HG02678 (cell line): ENCODE results near the gene RBM15.

Experiments used
- ATAC-seq: cut with Tn5 transposase; IDR thresholded peaks from one replicate; pipeline ENCODE4 v1.9.1; 2021; ENCODE audit warnings: mild to moderate bottlenecking, moderate library complexity; ENCODE audit not compliant: unreplicated experiment

Gene RBM15

GRCh38 chr1:110338886-110339406 lies at the start of gene RBM15:
RBM15 (plus strand) TSS chr1:110339377; CDS start chr1:110339406, 29 bp downstream.
- ATAC-seq: peak; percentile 73

GRCh38 chr1:110291241-110292030 lies 47.7 kb upstream of the RBM15 start:
- ATAC-seq: no peak

- no peak for ATAC-seq
Measured at GRCh38 chr1:110292031-110292741, 47.0 kb upstream of the RBM15 start.

- no peak for ATAC-seq
Measured at GRCh38 chr1:110293601-110294104, 45.5 kb upstream of the RBM15 start.

- no peak for ATAC-seq
Measured at GRCh38 chr1:110294308-110294707, 44.9 kb upstream of the RBM15 start.

- no peak for ATAC-seq
Measured at GRCh38 chr1:110298991-110299390, 40.2 kb upstream of the RBM15 start.

GRCh38 chr1:110300412-110301085 lies 38.6 kb upstream of the RBM15 start:
- no peak for ATAC-seq

GRCh38 chr1:110302836-110303235 lies 36.3 kb upstream of the RBM15 start:
- ATAC-seq: no peak

- ATAC-seq: no peak
Measured at GRCh38 chr1:110305900-110306420, 33.2 kb upstream of the RBM15 start.

GRCh38 chr1:110307239-110307974 lies 31.8 kb upstream of the RBM15 start:
- ATAC-seq: no peak

GRCh38 chr1:110308247-110308646 lies 30.9 kb upstream of the RBM15 start:
- no peak for ATAC-seq

- no peak for ATAC-seq
Measured at GRCh38 chr1:110309139-110309538, 30.0 kb upstream of the RBM15 start.

- no peak for ATAC-seq
Measured at GRCh38 chr1:110309767-110310166, 29.4 kb upstream of the RBM15 start.

- ATAC-seq: no peak
Measured at GRCh38 chr1:110310300-110310699, 28.9 kb upstream of the RBM15 start.

GRCh38 chr1:110312188-110313121 lies 26.7 kb upstream of the RBM15 start:
- ATAC-seq: peak; percentile 55

GRCh38 chr1:110316735-110317134 lies 22.4 kb upstream of the RBM15 start:
- ATAC-seq: no peak

- no peak for ATAC-seq
Measured at GRCh38 chr1:110318046-110318445, 21.1 kb upstream of the RBM15 start.

- no peak for ATAC-seq
Measured at GRCh38 chr1:110319332-110320167, 19.6 kb upstream of the RBM15 start.
